Esophagus (tissue), 2 donors: Measurements from ENCODE around the gene LAMA1. TPM values are rescaled to one million over a fixed set of nuclear protein-coding genes. Genes with fewer than 3 reads are reported as not detected.

Experiments used
- H3K27ac ChIP-seq, 2 donors: one replicate each; pipeline ENCODE4 v1.5.1; 2013; ENCODE audit warnings: low read depth in 2 of 2, mild to moderate bottlenecking in 2 of 2, inconsistent platforms in 1 of 2, low read length in 1 of 2, moderate library complexity in 1 of 2
- H3K27me3 ChIP-seq, 2 donors: one replicate each; pipeline ENCODE4 v1.6.1; 2013; ENCODE audit warnings: low read length in 2 of 2, control low read depth in 1 of 2, mild to moderate bottlenecking in 1 of 2; ENCODE audit not compliant: insufficient read depth in 2 of 2, control insufficient read depth in 1 of 2
- H3K36me3 ChIP-seq, 2 donors: one replicate each; pipeline ENCODE4 v1.6.1; 2013; ENCODE audit warnings: low read length in 1 of 2; ENCODE audit not compliant: control insufficient read depth in 2 of 2, insufficient read depth in 2 of 2
- H3K4me1 ChIP-seq, 2 donors: one replicate each; pipeline ENCODE4 v1.6.1; 2013; ENCODE audit warnings: low read length in 1 of 2; ENCODE audit not compliant: control insufficient read depth in 2 of 2, insufficient read depth in 2 of 2
- H3K4me3 ChIP-seq, 2 donors: one replicate each; pipeline ENCODE4 v1.5.1; 2013; ENCODE audit warnings: low read length in 2 of 2, mild to moderate bottlenecking in 2 of 2, low read depth in 1 of 2, moderate library complexity in 1 of 2
- H3K9me3 ChIP-seq, 2 donors: one replicate each; pipeline ENCODE4 v1.6.1; 2013; ENCODE audit warnings: mild to moderate bottlenecking in 2 of 2, low read depth in 1 of 2, low read length in 1 of 2, moderate library complexity in 1 of 2; ENCODE audit not compliant: control insufficient read depth in 2 of 2, insufficient read depth in 1 of 2
- WGBS, 2 donors: extraction: QIAGEN DNeasy Blood & Tissue Kit; methylation state at CpG; one replicate each; pipeline ENCODE4 v1.1.7; 2013; 5-methylcytosine and 5-hydroxymethylcytosine counted together
- polyA plus RNA-seq, 2 donors: library from polyadenylated mRNA; stranded (reverse); fragments of 200-250 nt; gene quantifications; one replicate each; pipeline ENCODE4 v1.2.3, GENCODE V29; 2013
- donor health status: healthy with polysubstance abuse.
- donor health status: Bipolar disorder and iron deficiency.

LAMA1 gene
- polyA plus RNA-seq, 2 donors: 0.16 to 0.27 TPM

DNA sequence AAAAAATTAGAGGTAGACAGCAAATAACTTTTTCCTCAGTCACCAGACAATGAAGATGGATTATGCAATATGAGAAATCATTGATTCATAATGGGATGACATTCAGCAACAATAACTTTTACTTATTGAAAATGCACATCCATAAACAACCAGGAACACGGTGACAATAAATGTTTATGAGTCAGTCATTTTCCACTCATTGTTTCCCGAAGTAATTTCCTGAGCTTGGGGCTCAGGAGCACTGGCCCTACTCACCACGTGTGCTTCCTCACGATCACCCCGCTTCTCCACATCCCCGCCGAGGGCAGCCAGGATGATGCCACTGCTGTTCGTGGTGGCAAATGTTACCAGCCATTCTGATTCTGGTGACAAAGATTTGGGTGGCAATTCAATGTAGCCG lies 156.3 kb downstream of the LAMA1 start:
- Histone ChIP-seq H3K4me1 (no peaks in the 10 kb centered on the region), H3K4me3 (no peak overlapping the region), H3K9me3 (no peaks in the 10 kb centered on the region), H3K27ac (no peak overlapping the region), H3K27me3 (no peaks in the 10 kb centered on the region), H3K36me3 (no peaks in the 10 kb centered on the region)
- 78 to 84% methylated on average over 9 of the region's 9 CpGs for WGBS, 2 donors

DNA sequence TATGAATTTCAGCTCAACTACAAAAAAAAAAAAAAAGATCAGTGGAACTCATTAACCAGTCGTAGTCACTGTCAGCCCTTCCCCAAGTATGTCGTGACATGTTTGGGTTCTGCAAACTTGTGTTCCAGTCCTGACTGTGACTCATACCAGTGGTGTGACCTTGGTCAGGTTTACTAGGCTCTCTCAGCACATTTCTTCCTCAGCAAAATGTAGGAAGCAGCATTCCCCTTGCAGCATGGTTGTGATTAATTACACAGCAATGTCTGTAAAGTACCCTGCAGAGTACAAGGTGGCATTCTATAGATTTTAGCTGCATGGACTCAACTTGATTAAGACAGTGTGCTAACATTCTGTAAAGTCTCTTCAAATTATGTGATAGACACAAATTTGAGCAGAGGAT lies 156.9 kb downstream of the LAMA1 start:
- Histone ChIP-seq H3K27ac (no peak overlapping the region), H3K4me1 (no peaks in the 10 kb centered on the region), H3K36me3 (no peaks in the 10 kb centered on the region), H3K9me3 (no peaks in the 10 kb centered on the region), H3K27me3 (no peaks in the 10 kb centered on the region), H3K4me3 (no peak overlapping the region)
- WGBS, 2 donors: 64 to 73% methylated on average over 2 of the region's 2 CpGs

DNA sequence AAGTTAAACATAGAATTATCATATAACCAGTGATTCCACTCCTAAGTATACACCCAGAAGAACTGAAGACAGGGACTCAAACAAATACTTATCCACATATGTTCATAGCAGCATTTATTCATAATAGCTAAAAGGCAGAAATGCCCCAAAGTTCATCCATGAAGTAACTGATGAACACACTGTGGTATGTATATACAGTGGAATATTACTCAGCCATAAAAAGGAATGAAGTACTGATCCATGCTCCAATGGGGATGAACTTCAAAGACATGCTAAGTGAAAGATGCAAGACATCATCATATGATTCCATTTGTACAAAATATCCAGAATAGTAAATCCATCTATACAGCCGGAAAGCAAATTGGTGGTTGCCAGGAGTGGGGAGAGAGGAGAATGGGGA lies 157.5 kb downstream of the LAMA1 start:
- H3K4me3 ChIP-seq: no peak overlapping the region
- no peaks in the 10 kb centered on the region for H3K36me3 ChIP-seq
- no peaks in the 10 kb centered on the region for H3K9me3 ChIP-seq
- H3K4me1 ChIP-seq: no peaks in the 10 kb centered on the region
- no peak overlapping the region for H3K27ac ChIP-seq
- 93 to 96% methylated on average over 1 of the region's 1 CpG for WGBS, 2 donors
- no peaks in the 10 kb centered on the region for H3K27me3 ChIP-seq

DNA sequence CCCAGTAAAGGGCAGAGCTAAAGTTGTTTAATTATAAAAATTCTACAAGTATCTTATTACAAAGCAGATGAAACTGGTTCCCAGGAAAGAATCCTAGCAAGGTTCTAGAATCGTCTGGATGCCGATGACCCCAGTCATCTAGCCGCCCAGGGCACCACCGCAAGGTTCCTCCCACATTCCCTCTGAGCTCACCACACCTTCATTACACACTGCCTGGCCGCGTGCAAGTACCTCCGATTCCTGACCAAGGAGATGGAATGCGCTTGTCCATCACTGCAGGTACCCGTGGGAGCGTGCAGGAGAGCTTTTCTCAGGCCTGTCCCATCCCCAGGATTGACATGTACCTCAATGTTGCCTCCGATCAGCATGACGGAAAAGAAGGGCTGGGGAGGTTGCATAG lies 158.5 kb downstream of the LAMA1 start:
- Histone ChIP-seq H3K27ac (no peak overlapping the region), H3K4me1 (no peaks in the 10 kb centered on the region), H3K36me3 (no peaks in the 10 kb centered on the region), H3K4me3 (no peak overlapping the region), H3K9me3 (no peaks in the 10 kb centered on the region), H3K27me3 (no peaks in the 10 kb centered on the region)
- 93% methylated on average over 12 of the region's 12 CpGs for WGBS, 2 donors

DNA sequence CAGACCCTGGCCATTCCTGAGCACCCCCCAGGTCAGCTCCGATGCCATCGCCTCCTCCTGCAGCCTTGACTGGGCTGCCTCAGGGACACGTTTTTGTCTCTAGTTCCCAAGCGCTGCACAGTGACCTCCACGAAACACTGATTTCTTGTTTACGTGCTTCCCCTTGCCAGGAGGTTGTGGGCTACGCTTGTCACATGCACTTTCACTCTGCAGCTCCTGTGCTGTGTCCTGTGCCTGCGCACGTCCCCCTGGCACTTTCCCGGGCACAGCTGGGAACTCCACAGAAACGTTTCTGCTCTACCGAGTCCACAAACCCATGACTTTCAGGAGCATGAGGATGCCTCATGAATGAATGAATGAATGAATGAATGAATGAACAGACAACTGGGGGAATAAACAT lies 160.6 kb downstream of the LAMA1 start:
- WGBS, 2 donors: 85 to 91% methylated on average over 12 of the region's 12 CpGs
- no peak overlapping the region for H3K4me3 ChIP-seq
- no peak overlapping the region for H3K27ac ChIP-seq
- no peaks in the 10 kb centered on the region for H3K36me3 ChIP-seq
- H3K9me3 ChIP-seq: no peaks in the 10 kb centered on the region
- H3K4me1 ChIP-seq: peaks cover 0 to 2% of the 10 kb centered on the region in 2 donors
- no peaks in the 10 kb centered on the region for H3K27me3 ChIP-seq

DNA sequence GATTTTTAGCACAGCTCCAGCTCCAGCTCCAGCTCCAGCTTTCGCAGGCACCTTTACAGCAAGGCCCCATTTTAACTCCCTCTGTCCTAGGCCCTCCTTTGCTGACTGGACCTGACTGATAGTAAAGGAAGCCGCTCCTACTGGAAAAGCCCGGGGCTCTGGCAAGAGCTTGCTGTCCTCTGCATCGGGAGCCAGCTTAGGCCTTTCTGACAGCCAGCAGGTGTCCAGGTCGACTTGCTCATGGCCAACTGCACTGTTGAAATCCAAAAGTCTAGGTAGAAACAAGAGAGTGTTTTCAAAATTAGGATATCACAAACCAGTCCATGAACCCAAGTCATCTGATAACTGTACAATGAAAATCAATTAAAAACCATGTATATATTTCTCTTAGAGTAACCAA lies 161.1 kb downstream of the LAMA1 start:
- peaks cover 0 to 2% of the 10 kb centered on the region in 2 donors for H3K4me1 ChIP-seq
- no peaks in the 10 kb centered on the region for H3K36me3 ChIP-seq
- H3K9me3 ChIP-seq: no peaks in the 10 kb centered on the region
- H3K27ac ChIP-seq: no peak overlapping the region
- no peaks in the 10 kb centered on the region for H3K27me3 ChIP-seq
- H3K4me3 ChIP-seq: no peak overlapping the region
- WGBS, 2 donors: 80 to 83% methylated on average over 5 of the region's 5 CpGs

DNA sequence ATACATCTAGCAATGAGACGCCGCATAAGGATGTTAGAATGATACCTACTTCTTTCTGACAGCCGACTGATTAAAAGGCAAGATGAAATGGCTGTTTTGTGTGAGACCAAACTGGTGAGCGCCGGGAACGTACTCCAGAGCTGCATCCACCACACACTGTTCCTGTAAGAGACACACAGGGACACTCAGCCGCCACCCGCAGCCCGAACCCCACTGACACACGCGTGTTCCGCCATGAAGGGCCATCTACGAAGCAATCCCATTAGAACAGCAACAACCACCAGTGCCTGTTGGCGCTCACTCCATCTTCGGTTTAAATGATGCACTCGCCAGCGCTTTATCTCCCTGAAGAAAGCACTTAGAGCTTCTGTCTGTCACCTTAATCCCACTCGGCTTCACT lies 162.3 kb downstream of the LAMA1 start:
- Histone ChIP-seq H3K27me3 (no peaks in the 10 kb centered on the region), H3K9me3 (no peaks in the 10 kb centered on the region), H3K4me1 (peaks cover 0 to 2% of the 10 kb centered on the region in 2 donors), H3K36me3 (no peaks in the 10 kb centered on the region), H3K4me3 (no peak overlapping the region), H3K27ac (no peak overlapping the region)
- 96 to 97% methylated on average over 18 of the region's 18 CpGs for WGBS, 2 donors

DNA sequence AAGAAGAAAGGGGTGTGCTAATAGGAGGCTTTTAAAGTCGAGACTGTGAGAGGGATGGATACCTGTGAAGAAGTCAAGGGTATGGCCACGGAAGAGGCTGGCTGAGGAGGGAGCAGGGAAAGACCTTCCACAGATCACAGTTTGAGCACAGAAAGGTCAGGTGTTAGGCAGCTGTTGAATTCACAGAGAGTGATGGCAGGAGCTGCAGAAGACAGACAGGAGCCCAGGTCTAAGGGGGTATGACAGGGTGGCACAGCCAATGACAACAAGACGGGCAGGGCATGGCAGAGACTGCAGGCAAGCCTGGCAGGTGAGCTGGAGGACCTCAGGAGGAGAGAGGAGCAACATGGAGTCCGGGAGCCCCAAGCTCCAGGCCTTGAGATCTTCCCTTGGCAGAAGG lies 163.1 kb downstream of the LAMA1 start:
- Histone ChIP-seq H3K27ac (no peak overlapping the region), H3K27me3 (no peaks in the 10 kb centered on the region), H3K4me1 (peaks cover 0 to 2% of the 10 kb centered on the region in 2 donors), H3K36me3 (no peaks in the 10 kb centered on the region), H3K9me3 (no peaks in the 10 kb centered on the region), H3K4me3 (no peak overlapping the region)
- WGBS, 2 donors: 81 to 90% methylated on average over 4 of the region's 4 CpGs

DNA sequence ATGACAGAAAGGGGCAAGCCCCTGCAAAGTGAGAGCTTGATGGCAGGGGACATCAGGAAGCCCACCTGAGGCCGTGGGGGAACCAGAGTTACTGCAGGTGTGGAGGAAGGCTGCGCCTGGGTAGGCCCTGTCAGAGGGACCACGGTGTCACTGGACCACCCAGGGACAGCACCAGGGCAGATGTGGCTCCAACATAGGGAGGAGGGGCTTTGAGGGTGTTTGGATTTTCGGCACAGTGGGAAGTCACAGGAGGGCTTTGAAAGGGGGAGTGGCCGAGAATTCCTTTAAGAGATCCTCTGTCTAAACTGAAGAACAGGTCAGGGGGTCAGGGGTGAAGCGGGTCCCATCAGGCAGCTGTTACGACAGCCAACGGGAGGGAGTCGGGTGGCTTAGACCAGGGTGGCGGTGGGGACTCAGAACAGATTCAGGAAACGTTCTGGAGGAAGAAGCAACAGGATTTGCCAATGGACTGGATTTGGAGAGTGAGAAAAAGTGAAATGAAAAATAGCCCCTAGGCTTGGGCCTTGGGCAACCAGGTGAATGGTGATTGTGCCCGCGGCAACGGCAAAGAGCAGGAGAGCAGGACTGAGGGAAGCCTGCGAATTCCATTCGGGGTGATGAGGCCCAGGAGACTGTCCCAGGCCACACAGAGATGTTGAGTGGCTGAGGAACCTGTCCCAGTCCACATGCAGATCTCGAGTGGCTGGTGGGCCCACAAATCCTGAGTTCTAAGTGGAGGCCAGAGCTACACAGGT lies 166.1 kb downstream of the LAMA1 start:
- Histone ChIP-seq H3K9me3 (no peaks in the 10 kb centered on the region), H3K4me1 (peaks cover 0 to 2% of the 10 kb centered on the region in 2 donors), H3K27ac (no peak overlapping the region), H3K4me3 (no peak overlapping the region), H3K36me3 (no peaks in the 10 kb centered on the region), H3K27me3 (no peaks in the 10 kb centered on the region)
- WGBS, 2 donors: 82% methylated on average over 17 of the region's 17 CpGs

DNA sequence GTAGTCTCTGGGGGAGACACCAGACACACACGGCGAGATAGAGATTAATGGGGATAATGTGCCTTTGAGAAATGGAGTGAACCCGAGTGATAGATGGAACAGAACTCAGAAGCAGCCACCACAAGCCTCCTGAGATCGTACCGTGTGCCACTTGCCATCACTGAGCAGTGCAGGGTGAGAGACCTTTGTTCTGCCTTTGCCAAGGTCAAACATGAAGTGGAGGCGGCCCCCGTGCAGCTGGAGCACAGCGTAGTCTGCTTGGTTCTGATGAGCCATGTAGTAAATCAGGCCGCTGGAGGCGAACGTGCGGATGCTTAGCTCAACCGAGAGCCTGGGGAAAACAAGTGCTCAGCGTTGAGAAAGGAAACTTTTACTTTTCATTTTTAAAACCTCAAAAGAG lies 167.0 kb downstream of the LAMA1 start:
- Histone ChIP-seq H3K9me3 (no peaks in the 10 kb centered on the region), H3K4me3 (no peak overlapping the region), H3K27me3 (no peaks in the 10 kb centered on the region), H3K27ac (no peak overlapping the region), H3K36me3 (no peaks in the 10 kb centered on the region), H3K4me1 (peaks cover 0 to 2% of the 10 kb centered on the region in 2 donors)
- WGBS, 2 donors: 70 to 84% methylated on average over 14 of the region's 14 CpGs
